GM18508 (cell line): ENCODE data around the gene ID4.
A peak's percentile ranks its signal among the peaks of the same experiment; 100 is the strongest.

Experiments
- ATAC-seq: cut with Tn5 transposase; IDR thresholded peaks from one replicate; pipeline ENCODE4 v1.9.1; 2021; ENCODE audit warnings: moderate number of reproducible peaks; ENCODE audit not compliant: insufficient read depth, unreplicated experiment

Gene ID4, protein sequence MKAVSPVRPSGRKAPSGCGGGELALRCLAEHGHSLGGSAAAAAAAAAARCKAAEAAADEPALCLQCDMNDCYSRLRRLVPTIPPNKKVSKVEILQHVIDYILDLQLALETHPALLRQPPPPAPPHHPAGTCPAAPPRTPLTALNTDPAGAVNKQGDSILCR

GRCh38 chr6:19836799-19837510, at the start of gene ID4:
ID4 (plus strand) TSS chr6:19837370; CDS start chr6:19837755, 385 bp downstream.
- no peak for ATAC-seq

DNA sequence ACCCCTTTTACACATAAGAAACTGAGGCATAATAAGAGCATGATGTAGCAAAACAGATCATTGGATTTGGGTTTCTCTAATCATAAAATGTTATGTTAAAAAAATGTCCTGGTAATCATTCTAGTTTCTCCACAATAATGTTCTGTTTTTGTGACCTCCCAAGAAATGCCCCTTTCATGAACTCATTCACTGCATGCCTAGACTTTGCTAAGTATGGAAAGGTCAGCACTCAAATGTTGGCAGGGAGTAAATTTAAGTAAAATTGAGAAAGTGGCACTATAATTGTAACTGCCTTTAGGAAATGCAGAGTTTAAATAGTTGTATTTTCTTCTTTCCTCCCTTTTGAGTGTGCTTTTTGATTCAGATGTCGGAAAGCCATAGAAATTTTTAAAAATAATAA, 48.5 kb upstream of the ID4 start:
- ATAC-seq = no peak

- ATAC-seq = no peak
Observed at GRCh38 chr6:19789100-19789803, 47.9 kb upstream of the ID4 start.

GRCh38 chr6:19791267-19791666, 45.9 kb upstream of the ID4 start:
- ATAC-seq = no peak

DNA sequence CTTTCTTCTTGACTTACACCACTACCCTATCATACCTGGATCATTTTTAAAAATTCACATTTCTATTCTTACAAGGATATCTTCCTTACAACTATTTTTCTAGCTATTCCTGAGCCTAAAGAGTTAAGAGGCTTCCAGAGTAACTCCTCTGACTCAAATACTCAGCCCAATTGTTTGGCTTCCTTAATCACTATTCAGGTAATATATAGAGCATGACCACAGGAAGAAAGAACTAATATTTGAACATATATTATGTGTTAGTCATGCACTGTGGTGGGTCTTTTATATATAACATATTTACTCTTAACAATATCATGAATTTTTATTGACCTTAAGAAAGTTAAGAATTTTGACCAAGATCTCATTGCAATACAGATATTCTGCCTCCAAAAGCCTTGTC, 42.0 kb upstream of the ID4 start:
- ATAC-seq = no peak

DNA sequence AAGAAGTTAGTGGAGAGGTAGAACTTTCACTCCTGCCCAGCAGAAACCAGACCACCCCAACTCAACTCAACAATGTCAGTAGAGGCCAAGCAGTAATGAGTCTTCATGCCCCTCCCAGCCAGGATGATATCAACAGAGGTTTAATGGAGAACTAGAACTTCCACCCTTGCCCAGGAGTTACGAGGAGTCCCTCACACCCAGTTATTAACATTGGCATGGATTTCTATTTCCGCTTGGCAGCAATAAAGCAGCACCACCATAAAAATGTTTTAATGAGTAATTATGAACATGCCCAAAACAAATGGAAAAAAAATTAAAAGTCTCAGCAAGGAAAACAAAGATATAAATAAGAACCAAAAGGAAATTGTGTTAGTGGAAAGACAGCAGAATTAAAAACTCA, 40.7 kb upstream of the ID4 start:
- no peak for ATAC-seq

DNA sequence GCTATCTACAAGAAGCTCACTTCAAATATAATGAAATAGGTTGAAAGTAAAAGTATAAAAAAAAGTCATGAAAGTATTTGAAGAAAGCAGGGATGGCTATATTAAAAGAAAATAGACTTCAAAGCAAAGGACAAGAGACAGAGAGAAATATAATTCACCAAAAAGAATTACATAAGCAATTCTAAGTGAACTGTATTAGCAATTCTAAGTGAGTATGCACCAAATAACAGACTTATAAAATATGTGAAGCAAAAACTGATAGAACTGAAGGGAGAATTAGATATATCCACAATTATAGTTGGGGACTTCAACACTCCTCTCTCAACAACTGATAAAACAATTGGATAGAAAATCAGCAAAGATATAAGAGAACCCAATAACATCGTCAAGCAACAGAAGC, 38.8 kb upstream of the ID4 start:
- ATAC-seq = no peak

DNA sequence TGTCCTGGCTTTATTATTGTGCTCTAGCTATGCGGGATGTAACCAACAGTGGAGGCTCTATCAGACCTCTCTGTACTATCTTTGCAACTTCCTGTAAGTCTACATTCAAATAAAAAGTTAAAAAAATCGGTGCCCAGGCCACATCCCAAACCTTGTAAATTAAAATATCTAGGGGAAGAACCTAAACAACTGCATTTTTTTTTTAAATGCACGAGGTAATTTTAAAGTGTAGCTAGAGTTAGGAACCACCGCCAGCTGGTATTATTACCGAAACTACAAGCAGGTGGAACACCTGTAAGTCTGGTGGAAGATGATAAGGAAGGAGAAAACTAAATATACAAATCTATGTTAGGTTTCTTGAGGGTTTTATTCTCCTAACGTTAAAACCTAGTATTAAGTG, 34.5 kb upstream of the ID4 start:
- ATAC-seq = no peak

DNA sequence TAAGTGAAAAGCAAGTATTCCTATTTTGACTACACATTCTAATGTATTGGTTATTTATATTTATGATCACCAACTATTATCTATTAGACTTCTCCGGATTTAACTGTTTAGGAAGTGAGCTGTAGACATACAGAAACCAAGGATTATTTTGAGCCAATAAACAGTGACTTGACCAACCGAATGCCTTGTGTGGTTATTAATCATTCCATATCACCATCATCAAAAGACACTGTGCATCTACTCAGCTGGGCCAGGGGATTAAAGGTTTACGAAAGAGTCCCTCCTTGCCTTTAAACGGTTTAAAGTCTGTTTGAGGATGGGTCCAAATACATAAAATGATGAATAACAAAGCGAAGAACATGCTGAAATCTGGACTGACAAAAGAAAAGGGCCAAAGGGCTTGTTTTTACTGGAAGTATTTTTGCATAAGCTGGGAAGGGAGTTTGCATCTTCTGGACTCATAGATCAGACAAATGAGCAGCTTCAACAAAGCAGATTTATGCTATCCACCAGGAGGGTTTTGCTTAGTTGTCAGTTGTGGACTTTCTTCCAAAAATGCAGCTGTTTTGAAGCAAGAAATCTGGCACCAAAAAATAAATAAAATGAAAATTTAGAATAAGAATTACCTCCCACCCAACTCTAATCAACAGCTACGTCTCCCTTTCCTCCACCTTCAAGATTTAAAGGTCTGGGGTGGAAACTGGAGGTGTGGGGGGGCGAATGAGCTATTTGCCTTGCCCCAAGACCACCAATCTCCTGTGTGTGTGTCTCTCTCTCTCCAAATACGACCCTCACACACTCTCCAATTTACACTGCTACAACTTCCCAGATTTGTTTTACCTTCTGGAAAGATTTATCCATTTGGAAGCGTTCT, 33.6 kb upstream of the ID4 start:
- no peak for ATAC-seq

GRCh38 chr6:19804205-19805128, 32.7 kb upstream of the ID4 start:
- peak; percentile 92 for ATAC-seq

DNA sequence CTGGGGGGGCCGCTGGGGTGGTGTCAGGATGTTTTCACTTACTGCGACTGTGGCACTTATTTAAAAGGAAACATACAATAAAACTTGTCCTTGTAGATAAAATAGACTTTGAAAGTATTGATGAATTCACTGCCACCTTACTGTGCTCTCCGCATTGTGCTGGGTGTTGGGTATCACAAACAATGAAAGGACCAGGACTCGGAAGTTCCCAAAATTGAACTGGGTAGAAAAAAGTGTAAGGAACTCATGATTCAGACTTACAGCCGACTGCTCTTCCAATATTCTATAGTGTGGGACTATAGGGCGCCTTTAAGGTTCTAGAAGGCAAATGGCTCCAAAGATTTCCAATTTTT, 32.1 kb upstream of the ID4 start:
- no peak for ATAC-seq

DNA sequence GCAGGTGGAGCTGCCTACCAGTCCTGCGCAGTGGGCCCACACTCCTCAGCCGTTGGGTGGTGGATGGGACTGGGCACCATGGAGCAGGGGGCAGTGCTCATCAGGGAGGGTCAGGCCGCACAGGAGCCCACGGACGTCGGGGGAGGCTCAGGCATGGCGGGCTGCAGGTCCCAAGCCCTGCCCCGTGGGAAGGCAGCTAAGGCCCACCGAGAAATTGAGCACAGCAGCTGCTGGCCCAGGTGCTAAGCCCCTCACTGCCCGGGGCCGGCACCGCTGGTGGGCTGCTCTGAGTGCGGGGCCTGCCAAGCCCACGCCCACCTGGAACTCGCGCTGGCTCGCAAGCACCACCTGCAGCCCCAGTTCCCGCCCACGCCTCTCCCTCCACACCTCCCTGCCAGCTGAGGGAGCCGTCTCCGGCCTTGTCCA, 30.2 kb upstream of the ID4 start:
- ATAC-seq = no peak

GRCh38 chr6:19811397-19812079, 25.6 kb upstream of the ID4 start:
- ATAC-seq = no peak

- peak; percentile 66 for ATAC-seq
Observed at GRCh38 chr6:19812512-19813119, 24.6 kb upstream of the ID4 start.

- no peak for ATAC-seq
Observed at GRCh38 chr6:19818805-19819204, 18.4 kb upstream of the ID4 start.

DNA sequence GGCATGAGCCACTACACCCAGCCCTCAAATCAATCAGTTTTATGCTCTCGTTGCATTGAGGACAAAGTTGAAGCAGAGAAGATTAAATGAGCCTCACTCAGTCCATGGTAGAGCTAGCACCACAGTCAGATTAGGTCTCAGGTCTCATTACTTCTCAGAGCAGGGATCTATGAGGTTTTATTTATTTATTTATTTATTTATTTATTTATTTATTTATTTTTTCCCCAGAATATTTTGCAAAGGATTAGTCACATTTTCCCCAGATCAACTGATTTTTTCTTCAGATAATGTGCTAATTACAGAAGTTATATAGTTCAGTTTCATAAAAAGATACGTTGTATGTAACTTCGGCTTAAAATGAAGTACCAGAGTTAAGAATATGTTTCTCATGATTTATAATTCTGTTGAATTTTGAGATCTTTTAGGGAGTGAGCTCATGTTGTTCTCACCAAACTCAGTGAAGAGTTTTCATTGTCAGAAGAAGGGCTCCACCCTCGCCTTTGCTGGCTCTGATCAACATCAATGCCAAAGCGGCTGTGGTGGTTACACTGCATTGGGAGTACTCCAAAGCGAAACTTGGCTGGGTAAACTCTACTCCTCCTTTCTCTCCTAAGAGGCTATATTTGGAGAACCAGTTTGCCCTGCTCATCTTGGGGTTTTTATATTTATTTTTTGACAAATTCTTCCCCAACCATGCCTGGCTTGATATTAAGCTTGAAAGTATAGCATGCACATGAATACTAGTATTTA, 12.9 kb upstream of the ID4 start:
- no peak for ATAC-seq

DNA sequence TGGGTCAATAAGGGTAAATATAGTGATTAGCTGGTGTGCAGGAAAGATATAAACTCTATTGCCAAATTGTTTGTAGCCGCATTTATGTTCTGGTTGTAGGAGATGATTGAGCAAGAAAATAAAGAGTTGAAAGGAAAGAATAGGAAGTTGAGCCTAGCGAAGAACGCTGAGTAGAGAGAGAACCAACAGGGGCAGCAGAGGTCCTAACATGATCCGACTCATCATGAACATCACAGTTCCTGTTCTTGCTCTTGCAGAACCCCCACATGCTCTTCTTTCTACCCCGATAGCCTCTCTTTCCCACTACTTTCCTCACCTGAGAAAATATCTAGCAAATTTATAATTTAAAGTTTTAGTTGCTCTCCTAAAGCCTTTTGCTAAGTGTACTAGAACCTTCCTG, 9.9 kb upstream of the ID4 start:
- no peak for ATAC-seq

- no peak for ATAC-seq
Observed at GRCh38 chr6:19827903-19828302, 9.3 kb upstream of the ID4 start.
